Suprapubic skin (tissue), 4 donors: ENCODE data around the gene KCNK3. TPM values are rescaled to one million over a fixed set of nuclear protein-coding genes. Genes with fewer than 3 reads are reported as not detected.

Experiments
- DNase-seq, 2 donors: peaks; one replicate each; pipeline ENCODE4 v3.0.0-alpha.2; 2019; ENCODE audit warnings: low spot score in 2 of 2
- H3K27ac ChIP-seq: fragments of 200-600 bp; sonication (generic); one replicate; pipeline ENCODE4 v1.5.1; 2019
- H3K27me3 ChIP-seq: fragments of 200-600 bp; sonication (generic); one replicate; pipeline ENCODE4 v1.5.1; 2019
- H3K36me3 ChIP-seq: fragments of 200-600 bp; sonication (generic); one replicate; pipeline ENCODE4 v1.5.1; 2019
- H3K4me1 ChIP-seq: fragments of 200-600 bp; sonication (generic); one replicate; pipeline ENCODE4 v1.5.1; 2019
- H3K4me3 ChIP-seq: fragments of 200-600 bp; sonication (generic); one replicate; pipeline ENCODE4 v1.5.1; 2019; ENCODE audit warnings: mild to moderate bottlenecking
- H3K9me3 ChIP-seq: fragments of 200-600 bp; sonication (generic); one replicate; pipeline ENCODE4 v1.5.1; 2019
- EP300 ChIP-seq: sonication (generic); formaldehyde crosslinking; IDR thresholded peaks from one replicate; pipeline ENCODE4 v1.6.1; 2017; ENCODE audit warnings: antibody characterized with exemption
- POLR2A ChIP-seq, 2 donors: fragments of 450-650 bp; IDR thresholded peaks; one replicate each; pipeline ENCODE4 v1.6.1; 2017; ENCODE audit warnings: antibody characterized with exemption in 2 of 2, mild to moderate bottlenecking in 2 of 2, moderate library complexity in 2 of 2
- POLR2AphosphoS5 ChIP-seq, 3 donors: sonication (generic); formaldehyde crosslinking; IDR thresholded peaks; one replicate each; pipeline ENCODE4 v1.6.1; 2017; ENCODE audit warnings: antibody characterized with exemption in 3 of 3
- WGBS: methylation state at CpG from one replicate; pipeline ENCODE4 v1.1.5; 2018; 5-methylcytosine and 5-hydroxymethylcytosine counted together
- total RNA-seq, 4 donors: library from RNA; depleted of rRNA; stranded (reverse); fragments of >200 nt; gene quantifications; one replicate each; pipeline ENCODE4 v1.1.0, GENCODE V29; 2016
- TF ChIP-seq, protein P1 (sequence below), 2 donors: fragments of 200-600 bp in 1 of 2; fragments of 450-650 bp in 1 of 2; sonication (generic) in 1 of 2; IDR thresholded peaks; one replicate each; pipeline ENCODE4 v1.5.1; 2016 to 2019; ENCODE audit warnings: antibody characterized with exemption in 2 of 2, mild to moderate bottlenecking in 1 of 2, moderate library complexity in 1 of 2

KCNK3 gene
- total RNA-seq, 4 donors from 2014 or later: 0.83 to 1.2 (median 1.1) TPM; not detected in 1

DNA sequence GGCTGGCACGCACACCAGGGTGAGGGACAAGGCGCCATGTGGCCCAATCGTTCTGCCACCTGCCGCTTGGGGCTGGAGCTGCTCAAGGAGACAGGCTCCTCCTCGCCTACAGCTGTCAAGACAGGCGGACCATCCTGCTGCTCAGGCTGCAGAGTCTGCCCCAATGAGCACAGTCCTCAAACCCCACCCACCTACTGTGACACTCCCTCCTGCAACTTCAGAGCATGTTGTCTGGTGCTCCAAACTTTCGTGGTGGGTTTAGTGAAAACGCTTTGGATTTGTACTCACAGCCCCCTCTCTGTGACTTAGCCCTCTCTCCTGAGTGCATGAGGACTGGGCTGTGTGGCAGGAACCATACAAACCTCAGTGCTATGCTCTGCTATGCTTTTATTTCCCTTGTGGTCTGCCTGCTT is 48.4 kb downstream of the KCNK3 start:
- Histone ChIP-seq H3K4me3 (no peak overlapping the region), H3K27me3 (no peaks in the 10 kb centered on the region), H3K36me3 (no peaks in the 10 kb centered on the region), H3K27ac (no peak overlapping the region), H3K4me1 (no peaks in the 10 kb centered on the region), H3K9me3 (no peaks in the 10 kb centered on the region)
- TF ChIP-seq EP300: no peak
- TF ChIP-seq POLR2AphosphoS5 (IDR thresholded peaks at IDR 0.05): no peak
- TF ChIP-seq POLR2A (IDR thresholded peaks at IDR 0.05): no peak
- TF ChIP-seq, protein P1, sequence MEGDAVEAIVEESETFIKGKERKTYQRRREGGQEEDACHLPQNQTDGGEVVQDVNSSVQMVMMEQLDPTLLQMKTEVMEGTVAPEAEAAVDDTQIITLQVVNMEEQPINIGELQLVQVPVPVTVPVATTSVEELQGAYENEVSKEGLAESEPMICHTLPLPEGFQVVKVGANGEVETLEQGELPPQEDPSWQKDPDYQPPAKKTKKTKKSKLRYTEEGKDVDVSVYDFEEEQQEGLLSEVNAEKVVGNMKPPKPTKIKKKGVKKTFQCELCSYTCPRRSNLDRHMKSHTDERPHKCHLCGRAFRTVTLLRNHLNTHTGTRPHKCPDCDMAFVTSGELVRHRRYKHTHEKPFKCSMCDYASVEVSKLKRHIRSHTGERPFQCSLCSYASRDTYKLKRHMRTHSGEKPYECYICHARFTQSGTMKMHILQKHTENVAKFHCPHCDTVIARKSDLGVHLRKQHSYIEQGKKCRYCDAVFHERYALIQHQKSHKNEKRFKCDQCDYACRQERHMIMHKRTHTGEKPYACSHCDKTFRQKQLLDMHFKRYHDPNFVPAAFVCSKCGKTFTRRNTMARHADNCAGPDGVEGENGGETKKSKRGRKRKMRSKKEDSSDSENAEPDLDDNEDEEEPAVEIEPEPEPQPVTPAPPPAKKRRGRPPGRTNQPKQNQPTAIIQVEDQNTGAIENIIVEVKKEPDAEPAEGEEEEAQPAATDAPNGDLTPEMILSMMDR (IDR thresholded peaks at IDR 0.05): no peak
- WGBS: 42% methylated on average over 8 of the region's 8 CpGs
- no peak for DNase-seq

DNA sequence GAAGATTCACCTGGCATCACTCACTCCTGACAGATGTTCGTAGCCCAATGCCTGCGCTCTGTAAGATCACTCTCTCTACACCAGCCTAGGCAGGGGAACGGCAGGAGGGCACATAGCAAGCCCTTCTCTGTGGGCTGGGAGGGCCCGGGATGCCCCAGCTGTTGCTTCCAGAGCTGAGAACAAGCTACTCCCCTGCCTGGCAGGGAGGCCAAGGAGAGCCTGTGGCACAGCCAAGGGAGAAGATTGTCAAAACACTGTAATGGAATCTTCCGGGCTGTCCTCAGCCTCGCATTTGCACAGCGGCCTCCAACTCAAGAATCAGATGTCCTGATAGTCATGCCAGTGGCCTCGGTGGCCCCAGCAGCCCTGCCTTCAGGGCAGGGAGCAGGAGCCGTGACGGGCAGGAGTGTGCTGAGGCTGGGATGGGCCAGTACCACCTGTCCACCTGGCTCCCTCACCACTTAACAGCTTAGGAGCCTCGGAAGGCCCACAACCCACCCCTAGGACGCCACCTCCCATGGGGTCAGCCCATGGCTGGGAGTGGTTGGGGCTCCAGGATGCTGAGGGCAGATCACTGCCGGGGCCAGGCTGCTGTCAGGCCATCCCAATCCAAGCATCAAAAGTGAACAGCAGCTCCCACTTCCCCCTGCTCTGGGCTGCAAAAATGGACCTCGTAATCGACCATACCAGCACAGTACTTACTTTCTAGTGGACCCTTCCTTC is 49.7 kb downstream of the KCNK3 start:
- H3K27me3 ChIP-seq: no peaks in the 10 kb centered on the region
- WGBS: 93% methylated on average over 12 of the region's 15 CpGs
- no peak overlapping the region for H3K4me3 ChIP-seq
- TF ChIP-seq, protein P1 (IDR thresholded peaks at IDR 0.05): no peak
- TF ChIP-seq POLR2A (IDR thresholded peaks at IDR 0.05) (no peak), POLR2AphosphoS5 (IDR thresholded peaks at IDR 0.05) (no peak), EP300 (no peak)
- no peak for DNase-seq
- H3K4me1 ChIP-seq: no peaks in the 10 kb centered on the region
- no peaks in the 10 kb centered on the region for H3K36me3 ChIP-seq
- H3K9me3 ChIP-seq: no peaks in the 10 kb centered on the region
- H3K27ac ChIP-seq: no peak overlapping the region

DNA sequence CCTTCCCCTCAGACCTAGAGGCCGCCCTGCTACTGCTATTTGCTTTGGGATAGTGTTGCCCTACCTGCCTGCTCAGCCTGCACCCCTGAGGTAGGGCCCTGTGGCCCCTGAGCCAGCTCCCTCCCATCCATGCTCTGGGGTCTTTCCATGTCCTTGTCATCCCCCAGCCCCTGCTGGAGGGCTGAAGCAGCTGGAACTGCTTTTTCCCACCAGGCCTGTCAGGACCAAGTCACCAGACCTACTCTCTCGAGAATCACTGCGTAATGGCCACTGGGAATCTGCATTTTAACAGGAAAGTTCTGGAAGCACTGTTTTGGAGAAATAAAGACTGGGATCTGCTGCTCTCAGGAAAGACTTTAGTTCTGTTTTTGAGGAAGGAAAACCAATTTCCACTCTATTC is 51.3 kb downstream of the KCNK3 start:
- DNase-seq: no peak
- H3K27me3 ChIP-seq: no peaks in the 10 kb centered on the region
- H3K36me3 ChIP-seq: no peaks in the 10 kb centered on the region
- TF ChIP-seq POLR2AphosphoS5 (IDR thresholded peaks at IDR 0.05) (no peak), POLR2A (IDR thresholded peaks at IDR 0.05) (no peak), EP300 (no peak)
- TF ChIP-seq, protein P1 (IDR thresholded peaks at IDR 0.05): no peak
- H3K4me3 ChIP-seq: no peak overlapping the region
- H3K9me3 ChIP-seq: no peaks in the 10 kb centered on the region
- H3K4me1 ChIP-seq: no peaks in the 10 kb centered on the region
- no peak overlapping the region for H3K27ac ChIP-seq
- 87% methylated on average over 3 of the region's 3 CpGs for WGBS

DNA sequence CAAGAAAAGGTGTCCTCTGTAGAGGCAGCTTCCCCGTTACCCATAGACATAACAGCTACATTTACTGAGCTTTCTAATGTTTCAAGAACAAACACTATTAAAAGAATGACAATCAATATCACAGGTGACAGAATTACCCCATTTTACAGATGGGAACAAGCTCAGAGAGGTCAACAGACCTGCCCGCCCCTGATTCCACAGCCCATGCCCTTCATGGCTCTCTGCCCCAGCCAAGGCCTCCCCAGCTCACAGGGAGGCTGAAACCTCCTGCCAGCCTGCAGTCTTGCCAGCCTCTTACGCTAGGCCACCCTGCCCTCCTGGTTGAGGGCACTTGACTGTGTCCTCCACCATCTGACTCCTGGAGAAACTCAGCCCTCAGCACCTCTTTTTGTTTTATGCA is 52.4 kb downstream of the KCNK3 start:
- no peak overlapping the region for H3K27ac ChIP-seq
- H3K27me3 ChIP-seq: no peaks in the 10 kb centered on the region
- DNase-seq: no peak
- WGBS: 96% methylated on average over 3 of the region's 3 CpGs
- TF ChIP-seq POLR2A (IDR thresholded peaks at IDR 0.05) (no peak), POLR2AphosphoS5 (IDR thresholded peaks at IDR 0.05) (no peak), EP300 (no peak)
- TF ChIP-seq, protein P1 (IDR thresholded peaks at IDR 0.05): no peak
- H3K4me3 ChIP-seq: no peak overlapping the region
- no peaks in the 10 kb centered on the region for H3K4me1 ChIP-seq
- H3K9me3 ChIP-seq: no peaks in the 10 kb centered on the region
- H3K36me3 ChIP-seq: no peaks in the 10 kb centered on the region

DNA sequence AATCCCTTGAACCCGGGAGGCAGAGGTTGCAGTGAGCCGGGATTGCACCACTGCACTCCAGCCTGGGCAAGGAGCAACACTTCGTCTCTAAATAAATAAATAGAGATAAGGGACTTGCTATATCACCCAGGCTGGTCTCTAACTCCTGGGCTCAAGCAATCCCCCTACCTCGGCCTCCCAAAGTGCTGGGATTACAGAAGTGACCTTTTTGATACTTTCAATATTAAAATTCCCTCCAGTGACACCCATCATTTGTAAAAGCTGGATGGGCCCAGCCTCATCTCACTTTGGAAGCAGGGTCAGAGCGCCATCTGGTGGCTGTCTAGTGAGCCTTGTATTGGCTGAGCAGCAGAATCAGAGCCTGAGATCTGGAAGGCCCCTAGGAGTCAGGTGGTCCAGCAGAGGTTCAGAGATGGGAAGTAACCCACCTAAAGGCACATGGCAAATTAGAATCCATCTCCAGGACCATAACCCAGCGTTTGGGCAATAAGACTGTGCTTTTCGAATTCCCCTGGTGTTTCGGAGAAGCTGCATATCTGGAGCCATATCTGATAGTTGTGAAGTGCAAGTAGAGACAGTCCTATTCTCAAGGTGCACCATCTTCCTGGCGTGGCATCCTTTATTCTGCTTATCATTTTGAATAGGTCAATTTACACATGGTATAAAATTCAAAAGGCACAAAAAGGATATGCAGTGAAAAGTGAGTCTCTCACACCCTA is 53.2 kb downstream of the KCNK3 start:
- Histone ChIP-seq H3K27me3 (no peaks in the 10 kb centered on the region), H3K9me3 (no peaks in the 10 kb centered on the region), H3K4me1 (no peaks in the 10 kb centered on the region), H3K36me3 (no peaks in the 10 kb centered on the region), H3K4me3 (no peak overlapping the region), H3K27ac (no peak overlapping the region)
- TF ChIP-seq POLR2AphosphoS5 (IDR thresholded peaks at IDR 0.05): no peak
- TF ChIP-seq, protein P1 (IDR thresholded peaks at IDR 0.05): peak; percentile 76 to 84
- peak; percentile 87 to 93 for DNase-seq
- WGBS: 30% methylated on average over 9 of the region's 9 CpGs
